ENCODE measurements around the gene NEURL1B.

Gene NEURL1B

DNA sequence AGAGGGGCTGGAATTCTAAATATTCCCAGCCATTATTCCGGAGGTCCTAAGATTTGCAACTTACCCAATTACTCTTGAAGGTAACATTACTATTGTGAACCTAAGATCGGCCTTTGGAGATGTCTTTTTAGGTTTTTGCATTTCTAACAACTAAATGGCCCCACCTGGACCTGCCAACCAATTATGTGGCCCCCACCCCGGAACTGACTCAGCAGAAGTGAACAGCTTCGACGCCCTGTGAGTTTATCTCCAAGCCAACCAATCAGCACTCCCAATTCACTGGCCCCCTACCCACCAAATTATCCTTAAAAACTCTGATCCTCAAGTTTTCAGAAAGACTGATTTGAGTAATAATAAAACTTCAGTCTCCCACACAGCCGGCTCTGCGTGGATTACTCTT is 62.9 kb downstream of the NEURL1B start:
- no peak for DNase-seq (ENCODE audit: extremely low spot score)
- POLR2A ChIA-PET, result no interaction called here
- CTCF ChIA-PET, result no interaction called here
- TF ChIP-seq SP1 (IDR thresholded peaks at IDR 0.05) (no peak), ELF4 (IDR thresholded peaks at IDR 0.05) (no peak), FOXA1 (IDR thresholded peaks at IDR 0.05) (no peak), FOXK2 (IDR thresholded peaks at IDR 0.05) (no peak), BHLHE40 (IDR thresholded peaks at IDR 0.05; ENCODE audit: borderline replicate concordance) (no peak), NFRKB (IDR thresholded peaks at IDR 0.05) (no peak), FOXM1 (IDR thresholded peaks at IDR 0.05; ENCODE audit: borderline replicate concordance) (no peak), HDGF (IDR thresholded peaks at IDR 0.05; ENCODE audit: borderline replicate concordance) (no peak), TARDBP (IDR thresholded peaks at IDR 0.05) (no peak), SUZ12 (IDR thresholded peaks at IDR 0.05) (no peak), LEF1 (IDR thresholded peaks at IDR 0.05; ENCODE audit: borderline replicate concordance) (no peak), CTBP1 (IDR thresholded peaks at IDR 0.05; ENCODE audit: borderline replicate concordance) (no peak), ARNT (IDR thresholded peaks at IDR 0.05) (no peak), ZNF384 (IDR thresholded peaks at IDR 0.05) (no peak), L3MBTL2 (conservative IDR thresholded peaks at IDR 0.05) (no peak)
- TF ChIP-seq, protein P1, sequence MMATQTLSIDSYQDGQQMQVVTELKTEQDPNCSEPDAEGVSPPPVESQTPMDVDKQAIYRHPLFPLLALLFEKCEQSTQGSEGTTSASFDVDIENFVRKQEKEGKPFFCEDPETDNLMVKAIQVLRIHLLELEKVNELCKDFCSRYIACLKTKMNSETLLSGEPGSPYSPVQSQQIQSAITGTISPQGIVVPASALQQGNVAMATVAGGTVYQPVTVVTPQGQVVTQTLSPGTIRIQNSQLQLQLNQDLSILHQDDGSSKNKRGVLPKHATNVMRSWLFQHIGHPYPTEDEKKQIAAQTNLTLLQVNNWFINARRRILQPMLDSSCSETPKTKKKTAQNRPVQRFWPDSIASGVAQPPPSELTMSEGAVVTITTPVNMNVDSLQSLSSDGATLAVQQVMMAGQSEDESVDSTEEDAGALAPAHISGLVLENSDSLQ (IDR thresholded peaks at IDR 0.05), result no peak

DNA sequence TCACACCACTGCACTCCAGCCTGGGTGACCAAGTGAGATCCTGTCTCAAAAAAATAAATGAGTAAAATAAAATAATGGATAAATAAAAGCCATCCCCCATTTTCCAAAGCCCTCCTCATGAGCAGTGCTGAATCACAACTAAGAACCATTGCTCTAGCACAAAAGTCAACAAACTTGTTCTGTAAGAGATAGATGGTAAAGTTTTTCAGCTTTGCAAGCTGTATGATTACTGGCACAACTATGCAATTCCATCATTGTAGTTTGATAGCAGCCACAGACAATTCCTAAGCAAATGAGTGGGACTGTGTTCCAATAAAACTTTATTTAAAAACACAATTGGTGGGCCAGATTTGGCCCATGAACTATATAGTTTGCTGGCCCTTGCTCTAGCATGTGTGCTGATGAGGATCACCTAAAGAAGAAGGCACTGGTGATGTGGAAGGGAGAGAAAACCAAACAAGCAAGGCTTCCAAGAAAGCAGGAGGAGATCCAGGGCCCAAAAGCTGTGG is 64.6 kb downstream of the NEURL1B start:
- ChIA-PET CTCF (interaction anchor here (0.8 to 1.7 kb wide), 4 partner anchors 9 to 234 kb away, joined by 3 to 15 read pairs (median 5); no protein-coding TSS in a partner anchor), POLR2A (no interaction called here)
- DNase-seq (ENCODE audit: extremely low spot score), result no peak
- no peak for TF ChIP-seq HDGF (IDR thresholded peaks at IDR 0.05; ENCODE audit: borderline replicate concordance)
- no peak for TF ChIP-seq ZNF384 (IDR thresholded peaks at IDR 0.05)
- no peak for TF ChIP-seq FOXK2 (IDR thresholded peaks at IDR 0.05)
- TF ChIP-seq ELF4 (IDR thresholded peaks at IDR 0.05), result no peak
- no peak for TF ChIP-seq TARDBP (IDR thresholded peaks at IDR 0.05)
- no peak for TF ChIP-seq FOXA1 (IDR thresholded peaks at IDR 0.05)
- no peak for TF ChIP-seq SUZ12 (IDR thresholded peaks at IDR 0.05)
- TF ChIP-seq FOXM1 (IDR thresholded peaks at IDR 0.05; ENCODE audit: borderline replicate concordance), result no peak
- no peak for TF ChIP-seq ARNT (IDR thresholded peaks at IDR 0.05)
- no peak for TF ChIP-seq NFRKB (IDR thresholded peaks at IDR 0.05)
- no peak for TF ChIP-seq BHLHE40 (IDR thresholded peaks at IDR 0.05; ENCODE audit: borderline replicate concordance)
- TF ChIP-seq, protein P1 (IDR thresholded peaks at IDR 0.05), result no peak
- TF ChIP-seq LEF1 (IDR thresholded peaks at IDR 0.05; ENCODE audit: borderline replicate concordance), result no peak
- TF ChIP-seq SP1 (IDR thresholded peaks at IDR 0.05), result no peak
- TF ChIP-seq L3MBTL2 (conservative IDR thresholded peaks at IDR 0.05), result no peak

DNA sequence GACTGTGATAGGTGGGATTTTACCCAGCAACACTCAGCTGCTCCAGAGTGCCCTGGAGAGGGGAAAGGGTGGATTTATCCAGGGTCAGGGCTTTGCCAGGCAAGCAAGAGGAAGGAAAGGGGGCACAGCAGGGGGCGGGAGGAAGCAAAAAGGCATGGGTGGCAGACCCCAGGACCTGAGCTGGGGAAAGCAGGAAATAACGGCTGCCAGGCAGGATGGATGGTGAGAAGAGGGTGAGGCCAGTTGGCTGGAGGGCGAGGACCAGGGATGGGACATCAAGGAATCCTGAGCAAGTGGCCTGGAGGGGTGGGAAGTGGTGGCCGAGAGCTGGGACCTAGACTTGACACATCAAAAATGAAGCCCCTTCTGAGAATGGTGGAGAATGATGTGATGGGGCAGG is 65.7 kb downstream of the NEURL1B start:
- no peak for DNase-seq (ENCODE audit: extremely low spot score)
- TF ChIP-seq SUZ12 (IDR thresholded peaks at IDR 0.05) (no peak), ZNF384 (IDR thresholded peaks at IDR 0.05) (no peak), TARDBP (IDR thresholded peaks at IDR 0.05) (no peak), ARNT (IDR thresholded peaks at IDR 0.05) (no peak), L3MBTL2 (conservative IDR thresholded peaks at IDR 0.05) (no peak), HDGF (IDR thresholded peaks at IDR 0.05; ENCODE audit: borderline replicate concordance) (no peak)
- ChIA-PET CTCF (interaction anchor here (0.6 to 1.7 kb wide), 24 partner anchors 8 to 586 kb away, joined by 3 to 15 read pairs (median 4); partner anchors contain the start of gene RPL26L1), POLR2A (interaction anchor here (0.8 to 1.0 kb wide), 2 partner anchors 252 to 277 kb away, joined by 3 to 4 read pairs; partner anchors contain the start of genes ATP6V0E1 and RPL26L1)

DNA sequence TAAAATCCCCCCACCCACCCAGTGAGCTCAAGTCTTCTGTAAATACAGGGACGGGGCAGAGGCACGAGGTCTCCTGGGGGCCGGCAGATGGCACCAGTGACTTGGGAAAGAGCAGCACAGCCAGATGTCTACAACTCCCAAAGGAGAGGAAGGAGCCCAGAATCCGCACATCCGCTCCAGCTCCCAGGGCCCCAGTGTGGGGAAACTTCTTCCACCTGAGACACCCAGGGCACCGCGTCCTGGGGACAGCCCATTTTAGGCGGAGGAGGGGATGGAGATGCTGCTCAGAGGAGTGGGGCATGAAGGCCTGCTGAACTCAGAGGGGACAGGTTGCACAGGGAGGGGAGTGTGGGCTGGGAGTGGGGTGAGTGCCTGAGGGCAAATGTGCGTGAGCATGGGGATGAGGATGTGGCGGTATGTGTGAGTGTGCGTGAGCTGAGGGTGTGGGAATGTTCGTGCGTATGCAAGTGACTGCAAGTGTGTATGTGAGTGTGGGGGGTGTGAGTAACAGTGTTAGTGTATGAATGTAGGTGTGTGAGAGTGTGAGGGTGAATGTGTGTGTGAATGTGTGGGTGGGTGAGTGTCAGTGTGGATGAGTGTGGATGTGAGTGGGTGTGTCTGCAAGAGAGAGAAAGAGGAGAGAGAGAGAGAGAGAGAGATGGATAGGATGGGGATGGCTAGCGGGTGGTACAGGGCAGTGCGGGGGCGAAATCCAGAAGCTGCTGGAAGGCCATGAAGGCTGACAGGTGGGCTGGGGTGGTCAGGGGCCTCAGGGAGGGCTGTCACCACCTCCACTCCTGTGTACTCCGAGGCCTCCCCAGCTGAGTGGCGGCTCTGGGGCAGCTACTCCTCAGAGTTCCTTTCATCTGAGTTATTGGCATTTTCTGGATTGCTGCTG is 66.5 kb downstream of the NEURL1B start:
- ChIA-PET POLR2A (interaction anchor here (0.8 to 1.0 kb wide), 2 partner anchors 252 to 276 kb away, joined by 3 to 4 read pairs; partner anchors contain the start of genes ATP6V0E1 and RPL26L1), CTCF (interaction anchor here (0.6 to 1.7 kb wide), 24 partner anchors 7 to 585 kb away, joined by 3 to 15 read pairs (median 4); partner anchors contain the start of gene RPL26L1)
- no peak for TF ChIP-seq ARNT (IDR thresholded peaks at IDR 0.05)
- TF ChIP-seq TARDBP (IDR thresholded peaks at IDR 0.05), result 0 out of 2 replicates have a peak, but pooled peaks have one; percentile 37
- no peak for TF ChIP-seq NFRKB (IDR thresholded peaks at IDR 0.05)
- DNase-seq (ENCODE audit: extremely low spot score), result peak; percentile 74

DNA sequence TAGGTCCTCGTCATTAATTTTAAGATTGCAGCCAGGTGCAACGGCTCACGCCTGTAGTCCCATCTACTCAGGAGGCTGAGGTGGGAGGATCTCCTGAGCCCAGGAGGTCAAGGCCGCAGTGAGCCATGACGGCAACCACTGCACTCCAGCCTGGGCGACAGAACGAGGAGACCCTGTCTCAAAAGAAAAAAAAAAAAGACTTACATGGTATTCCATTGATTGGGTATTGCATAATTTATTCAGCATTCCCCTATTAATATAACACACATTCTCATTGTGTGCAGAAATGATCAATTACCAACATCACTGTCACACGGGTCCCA is 67.1 kb downstream of the NEURL1B start:
- DNase-seq (ENCODE audit: extremely low spot score), result no peak
- ChIA-PET POLR2A (no interaction called here), CTCF (interaction anchor here (0.7 to 1.4 kb wide), 3 partner anchors 8 to 251 kb away, joined by 3 to 6 read pairs (median 5); partner anchors contain the start of gene RPL26L1)
- no peak for TF ChIP-seq HDGF (IDR thresholded peaks at IDR 0.05; ENCODE audit: borderline replicate concordance)

DNA sequence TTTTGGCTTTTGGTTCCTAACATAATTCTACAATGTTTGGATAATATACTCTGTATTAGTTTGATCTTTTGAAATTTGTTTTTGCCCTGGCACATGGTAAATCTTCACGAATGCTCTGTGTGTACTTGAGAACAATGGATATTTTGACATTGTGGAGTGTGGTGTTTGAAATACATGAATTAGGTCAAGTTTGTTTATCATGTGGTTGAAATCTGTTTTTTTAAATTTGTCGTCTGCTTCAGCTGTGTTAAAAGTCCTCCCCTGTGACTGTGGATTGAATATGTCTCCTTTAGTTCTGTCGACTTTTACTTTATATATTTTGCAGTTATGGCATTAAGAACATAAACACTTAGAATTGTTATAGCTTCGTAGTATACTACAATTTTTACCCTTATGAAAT is 69.6 kb downstream of the NEURL1B start:
- TF ChIP-seq, protein P1 (IDR thresholded peaks at IDR 0.05), result no peak
- no peak for TF ChIP-seq CTBP1 (IDR thresholded peaks at IDR 0.05; ENCODE audit: borderline replicate concordance)
- TF ChIP-seq TARDBP (IDR thresholded peaks at IDR 0.05), result no peak
- TF ChIP-seq BHLHE40 (IDR thresholded peaks at IDR 0.05; ENCODE audit: borderline replicate concordance), result no peak
- no peak for TF ChIP-seq ELF4 (IDR thresholded peaks at IDR 0.05)
- TF ChIP-seq HDGF (IDR thresholded peaks at IDR 0.05; ENCODE audit: borderline replicate concordance), result no peak
- no peak for TF ChIP-seq FOXK2 (IDR thresholded peaks at IDR 0.05)
- TF ChIP-seq SP1 (IDR thresholded peaks at IDR 0.05), result no peak
- no peak for TF ChIP-seq SUZ12 (IDR thresholded peaks at IDR 0.05)
- TF ChIP-seq ARNT (IDR thresholded peaks at IDR 0.05), result no peak
- no peak for TF ChIP-seq L3MBTL2 (conservative IDR thresholded peaks at IDR 0.05)
- no peak for TF ChIP-seq NFRKB (IDR thresholded peaks at IDR 0.05)
- no peak for TF ChIP-seq FOXA1 (IDR thresholded peaks at IDR 0.05)
- TF ChIP-seq LEF1 (IDR thresholded peaks at IDR 0.05; ENCODE audit: borderline replicate concordance), result no peak
- DNase-seq (ENCODE audit: extremely low spot score), result no peak
- POLR2A ChIA-PET, result interaction anchor here (0.6 to 1.4 kb wide), 3 partner anchors 54 to 206 kb away, joined by 3 to 6 read pairs (median 5); partner anchors contain the start of gene DUSP1
- CTCF ChIA-PET, result interaction anchor here (0.7 to 5.9 kb wide), 3 partner anchors 19 to 222 kb away, joined by 3 to 61 read pairs (median 3); no protein-coding TSS in a partner anchor

All from HEK293T (cell line).